ENCODE measurements around the gene KNSTRN. TPM values are rescaled to one million over a fixed set of nuclear protein-coding genes. Genes with fewer than 3 reads are reported as not detected.

Gene KNSTRN
- polyA plus RNA-seq, 1 donor (not counting 4 experiments of a cell fraction or from before 2014, with no cell fraction given): 42.4 TPM

- Histone ChIP-seq H3K36me3 (ENCODE audit: control insufficient read depth in 2 of 2, extremely low read depth in 1 of 2, insufficient read depth in 2 of 2, low read length in 2 of 2) (no peaks in the 10 kb centered on the region), H3K9me1 (ENCODE audit: control insufficient read depth, extremely low read depth, insufficient read depth, low read length) (no peaks in the 10 kb centered on the region), H3K27ac (ENCODE audit: control insufficient read depth, insufficient read depth, low read length) (no peak overlapping the region), H2AFZ (ENCODE audit: control insufficient read depth, low read length) (no peak overlapping the region), H3K4me3 (ENCODE audit: control insufficient read depth in 2 of 3, extremely low read depth in 1 of 3, insufficient read depth in 2 of 3, low read depth in 1 of 3, low read length in 3 of 3) (no peak overlapping the region), H3K4me1 (ENCODE audit: control insufficient read depth, extremely low read depth, insufficient read depth, low read length) (peaks cover 22% of the 10 kb centered on the region), H3K4me2 (ENCODE audit: control insufficient read depth, extremely low read depth, insufficient read depth, low read depth, low read length) (no peak overlapping the region), H3K27me3 (ENCODE audit: control insufficient read depth, extremely low read depth, insufficient read depth, low read length) (peaks cover 7% of the 10 kb centered on the region), H3K79me2 (ENCODE audit: control insufficient read depth, insufficient read depth, low read length) (no peaks in the 10 kb centered on the region), H3K9ac (ENCODE audit: control insufficient read depth, extremely low read depth, insufficient read depth, low read length) (no peak overlapping the region), H3K9me3 (ENCODE audit: control insufficient read depth, low read depth, low read length) (no peaks in the 10 kb centered on the region), H4K20me1 (ENCODE audit: control insufficient read depth, extremely low read depth, insufficient read depth, low read length) (no peaks in the 10 kb centered on the region)
- TF ChIP-seq CTCF (optimal IDR thresholded peaks at IDR 0.05 in 1 of 3, IDR thresholded peaks at IDR 0.05 in 1 of 3, conservative IDR thresholded peaks at IDR 0.05 in 1 of 3; ENCODE audit: extremely low read depth in 1 of 3, insufficient read depth in 2 of 3, low read length in 3 of 3) (no peak), EZH2 (IDR thresholded peaks at IDR 0.05; ENCODE audit: low read length) (no peak)
- dilution Hi-C loops (cut with MboI; ENCODE audit: extremely low pct_ligation_motif_present, low sequenced_read_pairs): no loop called here
- FAIRE-seq (no peak), DNase-seq (ENCODE audit: low read depth, low spot score) (no peak)
These were observed 43.2 kb downstream of the KNSTRN start for GRCh38 chr15:40425681-40426080.

DNA sequence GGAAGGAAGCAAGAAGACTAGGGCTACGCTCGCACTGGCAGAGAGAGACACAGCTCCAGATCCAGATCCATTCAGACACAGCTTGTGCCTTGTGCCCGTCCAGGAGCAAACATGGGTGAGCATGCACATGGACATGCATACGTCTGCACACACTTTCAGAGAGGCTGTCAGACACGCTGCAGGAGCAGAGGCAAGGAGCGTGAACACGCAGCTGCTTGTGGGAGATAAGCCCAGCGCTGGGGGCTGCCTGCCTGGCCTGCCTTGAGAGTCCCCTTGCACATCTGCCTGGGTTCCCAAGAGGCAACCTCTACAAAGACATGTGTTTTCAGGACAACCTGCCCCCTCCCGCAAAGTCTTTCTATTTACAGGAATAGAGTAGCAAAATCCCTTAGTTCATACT, 44.7 kb downstream of the KNSTRN start:
- DNase-seq (ENCODE audit: low read depth, low spot score) (no peak), FAIRE-seq (no peak)
- H3K79me2 ChIP-seq (ENCODE audit: control insufficient read depth, insufficient read depth, low read length): no peaks in the 10 kb centered on the region
- no peaks in the 10 kb centered on the region for H3K9me1 ChIP-seq (ENCODE audit: control insufficient read depth, extremely low read depth, insufficient read depth, low read length)
- H3K4me2 ChIP-seq (ENCODE audit: control insufficient read depth, extremely low read depth, insufficient read depth, low read depth, low read length): no peak overlapping the region
- dilution Hi-C loops (cut with MboI; ENCODE audit: extremely low pct_ligation_motif_present, low sequenced_read_pairs): no loop called here
- no peak overlapping the region for H3K9ac ChIP-seq (ENCODE audit: control insufficient read depth, extremely low read depth, insufficient read depth, low read length)
- H4K20me1 ChIP-seq (ENCODE audit: control insufficient read depth, extremely low read depth, insufficient read depth, low read length): no peaks in the 10 kb centered on the region
- H3K36me3 ChIP-seq (ENCODE audit: control insufficient read depth in 2 of 2, extremely low read depth in 1 of 2, insufficient read depth in 2 of 2, low read length in 2 of 2): no peaks in the 10 kb centered on the region
- H3K4me1 ChIP-seq (ENCODE audit: control insufficient read depth, extremely low read depth, insufficient read depth, low read length): peaks cover 10% of the 10 kb centered on the region
- peaks cover 7% of the 10 kb centered on the region for H3K27me3 ChIP-seq (ENCODE audit: control insufficient read depth, extremely low read depth, insufficient read depth, low read length)
- TF ChIP-seq EZH2 (IDR thresholded peaks at IDR 0.05; ENCODE audit: low read length): no peak
- H3K9me3 ChIP-seq (ENCODE audit: control insufficient read depth, low read depth, low read length): no peaks in the 10 kb centered on the region
- no peak overlapping the region for H3K27ac ChIP-seq (ENCODE audit: control insufficient read depth, insufficient read depth, low read length)
- H3K4me3 ChIP-seq (ENCODE audit: control insufficient read depth in 2 of 3, extremely low read depth in 1 of 3, insufficient read depth in 2 of 3, low read depth in 1 of 3, low read length in 3 of 3): no peak overlapping the region
- no peak overlapping the region for H2AFZ ChIP-seq (ENCODE audit: control insufficient read depth, low read length)

- DNase-seq (ENCODE audit: low read depth, low spot score): no peak
- Histone ChIP-seq H3K79me2 (ENCODE audit: control insufficient read depth, insufficient read depth, low read length) (no peaks in the 10 kb centered on the region), H3K4me1 (ENCODE audit: control insufficient read depth, extremely low read depth, insufficient read depth, low read length) (peaks cover 10% of the 10 kb centered on the region), H3K27me3 (ENCODE audit: control insufficient read depth, extremely low read depth, insufficient read depth, low read length) (peaks cover 8% of the 10 kb centered on the region), H3K4me2 (ENCODE audit: control insufficient read depth, extremely low read depth, insufficient read depth, low read depth, low read length) (no peak overlapping the region), H3K4me3 (ENCODE audit: control insufficient read depth in 2 of 3, extremely low read depth in 1 of 3, insufficient read depth in 2 of 3, low read depth in 1 of 3, low read length in 3 of 3) (no peak overlapping the region), H4K20me1 (ENCODE audit: control insufficient read depth, extremely low read depth, insufficient read depth, low read length) (no peaks in the 10 kb centered on the region), H3K36me3 (ENCODE audit: control insufficient read depth in 2 of 2, extremely low read depth in 1 of 2, insufficient read depth in 2 of 2, low read length in 2 of 2) (no peaks in the 10 kb centered on the region), H3K9me3 (ENCODE audit: control insufficient read depth, low read depth, low read length) (no peaks in the 10 kb centered on the region), H3K27ac (ENCODE audit: control insufficient read depth, insufficient read depth, low read length) (no peak overlapping the region), H3K9me1 (ENCODE audit: control insufficient read depth, extremely low read depth, insufficient read depth, low read length) (no peaks in the 10 kb centered on the region), H3K9ac (ENCODE audit: control insufficient read depth, extremely low read depth, insufficient read depth, low read length) (no peak overlapping the region), H2AFZ (ENCODE audit: control insufficient read depth, low read length) (no peak overlapping the region)
- no peak for TF ChIP-seq EZH2 (IDR thresholded peaks at IDR 0.05; ENCODE audit: low read length)
- no peak for TF ChIP-seq CTCF (optimal IDR thresholded peaks at IDR 0.05 in 1 of 3, IDR thresholded peaks at IDR 0.05 in 1 of 3, conservative IDR thresholded peaks at IDR 0.05 in 1 of 3; ENCODE audit: extremely low read depth in 1 of 3, insufficient read depth in 2 of 3, low read length in 3 of 3)
- FAIRE-seq: no peak
- dilution Hi-C loops (cut with MboI; ENCODE audit: extremely low pct_ligation_motif_present, low sequenced_read_pairs): no loop called here
These were observed 45.7 kb downstream of the KNSTRN start for GRCh38 chr15:40428185-40428584.

Measured in keratinocyte (primary cell).